Stimulated activated CD8-positive, alpha-beta memory T cell treated with anti-CD3 and anti-CD28 coated beads, Interleukin-12 subunit alpha, Interleukin-12 subunit beta, amount 100 ng/mL, for 24 hours (primary cell): ENCODE data around the gene P3H4.
A peak's percentile ranks its signal among the peaks of the same experiment; 100 is the strongest.
"Not testable (repeated sequence)": the region's sequence is repeated elsewhere in the genome, so short reads cannot be mapped to it uniquely, and the experiment has no call there.

ENCODE experiments used
- DNase-seq: peaks from one replicate; pipeline ENCODE4 v3.0.0-alpha.2; 2020; ENCODE audit errors: extremely low read depth

The P3H4 gene, protein sequence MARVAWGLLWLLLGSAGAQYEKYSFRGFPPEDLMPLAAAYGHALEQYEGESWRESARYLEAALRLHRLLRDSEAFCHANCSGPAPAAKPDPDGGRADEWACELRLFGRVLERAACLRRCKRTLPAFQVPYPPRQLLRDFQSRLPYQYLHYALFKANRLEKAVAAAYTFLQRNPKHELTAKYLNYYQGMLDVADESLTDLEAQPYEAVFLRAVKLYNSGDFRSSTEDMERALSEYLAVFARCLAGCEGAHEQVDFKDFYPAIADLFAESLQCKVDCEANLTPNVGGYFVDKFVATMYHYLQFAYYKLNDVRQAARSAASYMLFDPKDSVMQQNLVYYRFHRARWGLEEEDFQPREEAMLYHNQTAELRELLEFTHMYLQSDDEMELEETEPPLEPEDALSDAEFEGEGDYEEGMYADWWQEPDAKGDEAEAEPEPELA

DNA sequence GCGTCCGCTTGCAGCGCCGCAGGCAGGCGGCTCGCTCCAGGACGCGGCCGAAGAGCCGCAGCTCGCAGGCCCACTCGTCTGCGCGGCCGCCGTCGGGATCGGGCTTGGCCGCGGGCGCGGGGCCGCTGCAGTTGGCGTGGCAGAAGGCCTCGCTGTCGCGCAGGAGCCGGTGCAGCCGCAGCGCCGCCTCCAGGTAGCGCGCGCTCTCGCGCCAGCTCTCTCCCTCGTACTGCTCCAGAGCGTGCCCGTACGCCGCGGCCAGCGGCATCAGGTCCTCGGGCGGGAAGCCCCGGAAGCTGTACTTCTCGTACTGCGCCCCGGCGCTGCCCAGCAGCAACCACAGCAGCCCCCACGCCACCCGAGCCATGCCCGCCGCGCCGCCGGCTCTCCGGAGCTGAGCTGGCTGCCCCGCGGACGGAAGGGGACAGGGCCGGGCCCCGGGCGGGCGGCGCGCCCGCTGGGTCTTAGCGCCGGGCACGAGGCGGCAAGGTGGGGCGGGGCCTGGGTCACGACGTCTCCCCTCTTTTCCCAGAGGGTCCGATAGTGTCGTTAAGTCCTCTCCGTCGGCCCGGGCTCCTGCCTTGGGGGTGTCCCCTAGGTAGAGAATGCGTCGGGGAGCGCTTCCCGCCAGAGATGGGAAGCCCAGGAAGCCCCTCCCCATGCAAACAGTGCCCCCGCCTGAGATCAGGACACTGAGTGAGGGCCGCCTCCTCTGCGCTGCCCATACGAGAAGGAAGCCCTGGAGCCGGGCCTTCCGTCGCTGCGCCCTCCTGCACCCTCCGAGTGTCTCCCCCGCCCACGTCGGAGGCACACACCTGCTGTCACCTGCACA, at the start of gene P3H4:
Gene P3H4, minus strand, starts transcription at position 401 of the 832 bp plus-strand sequence. Its CDS starts 34 bp downstream, at position 367.
- peak; percentile 32 for DNase-seq

DNA sequence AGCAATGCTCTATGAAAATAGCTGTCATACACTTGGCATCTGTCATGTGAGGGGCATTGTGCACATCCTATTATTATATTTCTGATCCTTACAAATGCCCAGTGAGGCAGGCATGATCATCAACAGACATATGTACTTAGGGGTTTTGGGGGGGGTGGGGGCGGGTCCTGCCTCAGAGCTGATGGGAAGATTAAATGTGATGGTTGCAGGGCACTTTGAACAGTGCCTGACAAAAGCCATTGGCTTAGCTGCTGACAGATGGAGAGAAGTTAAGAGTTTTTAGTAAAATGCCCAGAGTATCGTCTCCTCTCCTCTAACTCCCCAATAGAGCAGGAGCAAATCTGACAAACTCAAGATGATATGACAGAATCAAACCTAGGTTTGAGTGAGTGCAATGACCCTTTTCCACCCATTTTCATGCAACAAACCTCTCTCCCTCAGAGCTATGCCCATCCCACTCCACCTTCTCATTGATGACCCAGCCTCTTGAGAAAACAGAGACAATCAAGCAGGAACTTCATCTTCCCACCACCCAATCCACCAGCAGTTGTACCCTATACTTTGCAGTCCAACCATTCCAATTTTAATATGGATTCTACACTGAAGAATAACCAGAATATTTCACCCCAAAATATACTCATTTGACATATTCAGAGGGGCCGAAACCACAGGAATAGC, 48.6 kb upstream of the P3H4 start:
- DNase-seq, result no peak

DNA sequence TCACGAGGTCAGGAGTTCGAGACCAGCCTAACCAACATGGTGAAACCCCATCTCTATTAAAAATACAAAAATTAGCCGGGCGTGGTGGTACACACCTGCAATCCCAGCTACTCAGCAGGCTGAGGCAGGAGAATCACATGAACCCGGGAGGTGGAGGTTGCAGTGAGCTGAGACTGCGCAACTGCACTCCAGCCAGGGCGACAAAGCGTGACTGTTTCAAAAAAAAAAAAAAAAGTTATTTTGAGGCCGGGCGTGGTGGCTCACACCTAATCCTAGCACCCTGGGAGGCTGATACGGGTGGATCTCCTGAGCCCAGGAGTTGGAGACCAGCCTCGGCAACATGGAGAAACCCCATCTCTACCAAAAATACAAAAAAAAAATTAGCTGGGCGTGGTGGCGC, 39.6 kb upstream of the P3H4 start:
- not testable (repeated sequence) for DNase-seq

DNA sequence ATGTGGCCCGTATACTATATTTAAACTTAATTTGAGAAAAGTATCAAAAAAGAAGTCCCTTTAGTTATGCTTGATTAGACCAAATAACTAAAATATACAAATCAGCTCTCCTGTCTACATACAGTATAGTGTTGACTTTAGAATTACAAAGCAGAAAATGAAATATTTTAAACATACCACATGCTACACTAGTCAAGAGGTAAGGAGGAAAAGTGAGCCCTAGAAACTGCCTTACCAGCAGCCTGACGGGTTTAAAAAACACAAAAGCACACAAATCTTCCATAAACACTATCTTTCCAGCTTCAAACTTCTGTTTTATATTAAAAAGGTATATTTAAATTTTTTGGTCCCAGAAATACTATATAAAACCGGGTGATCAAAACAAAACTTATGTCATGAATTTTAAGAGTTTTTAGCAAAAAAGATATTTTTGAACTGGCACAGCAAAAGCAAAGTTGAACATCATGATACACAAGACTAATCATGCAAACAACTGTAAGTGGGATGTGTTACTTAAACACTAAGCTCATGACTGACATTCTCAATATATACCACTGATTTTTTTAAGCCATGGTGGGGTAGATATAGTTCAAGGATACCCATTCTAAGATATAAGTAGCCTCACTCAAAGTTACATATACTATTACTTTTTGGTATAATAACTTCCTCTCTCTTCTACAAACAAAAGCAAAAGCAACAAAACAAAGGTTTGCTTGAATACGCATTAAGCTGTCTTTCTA, 37.7 kb upstream of the P3H4 start:
- DNase-seq, result no peak

DNA sequence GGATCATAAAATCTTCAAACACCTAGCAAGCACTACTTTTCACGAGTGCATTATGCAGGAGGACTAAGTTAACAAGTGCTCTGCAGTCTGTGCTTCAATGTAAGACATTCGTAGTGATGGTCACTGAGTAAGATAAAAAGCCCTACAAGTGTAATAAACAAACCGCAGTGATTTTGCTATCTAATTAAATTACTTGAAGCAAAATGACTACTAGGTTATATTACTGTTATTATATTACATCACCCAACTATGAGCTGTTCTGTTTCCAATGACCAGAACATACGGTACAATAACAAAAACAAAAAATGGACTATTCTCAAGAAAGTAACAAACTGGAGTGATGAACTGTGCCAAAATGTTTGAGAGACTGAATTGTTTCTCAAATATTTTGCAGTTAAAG, 37.0 kb upstream of the P3H4 start:
- DNase-seq, result no peak

DNA sequence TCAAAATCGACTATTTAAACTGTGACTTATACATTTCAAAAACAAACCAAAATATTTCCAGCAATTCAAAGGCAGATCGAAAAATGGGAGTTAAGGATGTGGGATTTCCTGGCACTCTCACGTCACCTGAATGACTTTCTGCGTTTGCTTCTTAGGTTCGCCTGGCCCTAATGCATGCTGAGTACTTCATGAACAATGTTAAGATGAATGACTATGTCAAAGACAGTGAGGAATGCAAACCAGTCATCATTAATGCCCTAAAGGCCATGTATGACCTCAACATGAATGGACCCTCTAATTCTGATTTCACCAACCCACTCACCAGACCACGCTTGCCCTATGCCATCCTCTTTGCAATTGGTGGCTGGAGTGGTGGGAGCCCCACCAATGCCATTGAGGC, 33.2 kb upstream of the P3H4 start:
- no peak for DNase-seq

DNA sequence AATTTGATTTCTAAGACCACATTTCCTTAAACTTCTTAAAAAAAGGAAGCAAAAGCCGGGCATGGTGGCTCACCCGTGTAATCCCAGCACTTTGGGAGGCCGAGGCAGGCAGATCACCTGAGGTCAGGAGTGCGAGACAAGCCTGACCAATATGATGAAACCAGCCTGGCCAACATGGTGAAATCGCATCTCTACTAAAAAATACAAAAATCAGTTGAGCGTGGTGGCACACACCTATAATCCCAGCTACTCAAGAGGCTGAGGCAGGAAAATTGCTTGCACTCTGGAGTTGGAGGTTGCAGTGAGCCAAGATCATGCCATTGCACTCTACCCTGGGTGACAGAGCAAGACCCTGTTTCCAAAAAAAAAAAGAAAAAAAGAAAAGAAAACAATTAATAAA, 29.0 kb upstream of the P3H4 start:
- not testable (repeated sequence) for DNase-seq

DNA sequence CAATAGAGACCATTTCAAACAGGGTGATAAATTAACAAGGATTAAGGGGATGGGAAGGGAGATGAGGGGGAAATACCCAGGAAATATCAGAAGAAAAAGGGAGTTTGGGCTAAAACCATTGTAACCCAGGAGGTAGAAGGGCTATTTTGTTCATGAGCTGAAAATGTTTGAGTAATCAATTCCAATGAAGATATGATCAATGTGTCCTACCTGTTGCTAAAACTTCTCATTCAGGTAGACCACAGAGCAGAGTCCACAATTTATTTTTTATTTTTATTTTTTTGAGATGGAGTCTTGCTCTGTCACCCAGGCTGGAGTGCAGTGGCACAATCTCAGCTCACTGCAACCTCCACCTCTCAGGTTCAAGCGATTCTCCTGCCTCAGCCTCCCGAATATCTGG, 27.7 kb upstream of the P3H4 start:
- DNase-seq, result not testable (repeated sequence)

DNA sequence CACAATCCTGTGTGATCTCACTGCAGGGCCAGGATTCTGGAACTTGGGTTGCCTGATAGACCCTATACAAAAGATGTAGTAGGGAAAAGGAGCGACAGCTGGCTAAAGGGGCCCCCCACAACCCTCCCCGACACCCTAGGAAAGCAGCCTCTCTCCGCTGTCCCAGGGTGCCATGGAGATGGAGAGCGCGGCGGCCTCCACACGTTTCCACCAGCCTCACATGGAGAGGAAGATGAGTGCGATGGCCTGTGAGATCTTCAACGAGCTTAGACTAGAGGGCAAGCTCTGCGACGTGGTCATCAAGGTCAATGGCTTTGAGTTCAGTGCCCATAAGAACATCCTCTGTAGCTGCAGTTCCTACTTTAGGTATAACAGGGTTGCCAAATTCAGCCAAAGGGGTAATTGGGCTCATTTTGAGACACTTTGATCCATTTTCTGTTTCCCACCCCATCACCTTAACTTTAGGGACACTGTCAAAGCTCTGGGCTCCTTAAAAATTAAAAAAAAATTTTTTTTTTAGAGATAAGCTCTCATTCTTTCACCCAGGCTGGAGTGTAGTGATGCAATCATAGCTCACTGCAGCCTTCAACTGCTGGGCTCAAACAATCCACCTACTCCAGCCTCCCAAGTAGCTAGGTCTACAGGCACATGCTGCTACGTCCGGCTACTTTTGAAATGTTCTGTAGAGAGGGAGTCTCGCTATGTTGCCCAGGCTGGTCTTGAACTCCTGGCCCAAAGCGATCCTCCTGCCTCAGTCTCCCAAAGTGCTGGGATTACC, 26.2 kb upstream of the P3H4 start, which contains the start of gene KLHL10:
Gene KLHL10, plus strand, starts transcription at position 65 of the 778 bp plus-strand sequence. Its CDS starts 108 bp downstream, at position 173.
- no peak for DNase-seq

DNA sequence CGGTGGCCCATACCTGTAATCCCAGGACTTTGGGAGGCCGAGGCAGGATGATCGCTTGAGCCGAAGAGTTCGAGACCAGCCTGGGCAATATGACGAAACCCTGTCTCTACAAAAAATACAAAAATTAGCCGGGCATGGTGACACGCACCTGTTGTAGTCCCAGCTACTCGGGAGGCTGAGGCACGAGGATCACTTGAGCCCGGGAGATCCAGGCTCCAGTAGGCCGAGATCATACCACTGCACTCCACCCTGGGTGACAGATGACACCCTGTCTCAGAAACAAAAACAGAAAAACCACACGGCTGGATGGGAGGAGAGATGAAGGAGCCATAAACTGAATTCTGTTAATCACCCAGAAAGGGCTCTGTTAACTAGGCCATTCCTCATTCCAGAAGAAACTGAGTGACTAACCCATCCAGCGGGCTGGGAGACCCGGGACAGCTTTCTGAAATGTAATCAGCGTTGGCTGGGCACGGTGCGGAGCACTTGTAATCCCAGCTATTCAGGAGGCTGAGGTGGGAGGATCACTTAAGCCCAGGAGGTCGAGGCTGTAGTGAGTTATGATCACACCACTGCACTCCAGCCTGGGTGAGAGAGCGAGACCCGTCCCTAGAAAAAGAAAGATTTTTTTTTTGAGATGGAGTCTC, 24.9 kb upstream of the P3H4 start:
- DNase-seq, result no peak

DNA sequence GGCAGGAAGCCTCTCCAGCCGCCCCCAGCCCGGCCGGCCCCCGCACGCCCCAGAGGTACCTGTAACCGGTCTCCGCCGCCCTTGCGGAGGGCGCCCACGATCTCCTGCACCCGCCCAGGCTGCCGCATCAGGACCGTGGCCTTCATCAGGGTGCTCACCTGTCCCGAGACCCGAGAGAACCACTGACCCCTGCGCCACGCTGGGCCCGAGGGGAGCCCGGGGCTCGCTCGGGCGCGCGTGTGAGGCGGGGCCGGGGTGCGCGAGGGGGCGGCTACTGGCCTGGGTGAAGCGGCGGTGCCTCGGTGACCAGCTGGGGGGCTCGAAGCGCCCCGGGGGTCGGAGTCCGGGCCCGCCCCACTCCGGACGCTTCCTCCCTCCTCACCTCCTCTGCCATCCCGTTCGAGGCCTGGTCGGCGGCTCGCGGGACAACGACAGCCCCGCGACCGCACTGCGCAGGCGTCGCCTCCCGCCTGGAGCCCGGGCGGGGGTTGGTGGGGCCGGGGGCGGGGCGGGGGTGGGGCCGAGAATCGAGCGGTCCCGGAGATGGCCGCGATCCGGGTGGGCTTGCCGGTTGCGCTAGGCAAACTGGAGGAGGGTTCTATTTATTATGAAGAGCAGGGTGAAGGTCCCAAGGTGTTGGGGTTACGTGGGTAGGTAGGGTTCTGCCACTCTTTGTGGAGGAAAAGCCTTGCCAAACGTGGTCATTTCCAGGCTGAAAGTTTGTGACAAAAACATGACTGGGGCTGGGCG, 24.2 kb upstream of the P3H4 start, which contains the start of gene NT5C3B:
Gene NT5C3B, minus strand, starts transcription at position 433 of the 750 bp plus-strand sequence. Its CDS starts 39 bp downstream, at position 394.
- DNase-seq, result peak; percentile 21

DNA sequence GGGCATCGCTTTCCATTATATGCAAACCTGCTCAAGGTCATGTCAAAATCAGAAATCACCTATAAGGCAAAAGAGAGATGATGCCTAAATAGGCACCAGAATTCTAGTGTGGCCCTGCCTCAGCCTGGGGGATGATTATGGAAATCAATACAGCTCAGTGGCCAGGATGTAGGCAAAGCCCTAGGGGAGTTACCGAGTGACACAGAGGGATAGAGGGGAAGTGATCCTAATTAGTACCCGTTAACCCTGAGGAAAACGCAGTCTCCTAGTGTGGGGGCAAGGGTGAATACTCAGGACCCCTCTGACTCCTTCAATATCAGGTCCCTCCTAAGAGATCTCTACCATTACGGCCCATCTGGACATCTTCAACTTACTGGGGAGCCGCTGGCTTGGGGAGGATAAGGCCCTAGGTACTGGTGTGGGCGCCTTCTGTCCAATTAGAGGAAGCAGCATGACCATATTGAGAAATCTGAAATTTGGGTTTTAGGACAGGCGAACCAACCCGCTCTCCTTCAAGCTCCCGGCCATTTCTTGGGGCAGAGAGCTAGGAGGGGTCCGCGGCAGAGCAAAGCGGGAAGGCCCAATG, 23.6 kb upstream of the P3H4 start:
- DNase-seq, result no peak

DNA sequence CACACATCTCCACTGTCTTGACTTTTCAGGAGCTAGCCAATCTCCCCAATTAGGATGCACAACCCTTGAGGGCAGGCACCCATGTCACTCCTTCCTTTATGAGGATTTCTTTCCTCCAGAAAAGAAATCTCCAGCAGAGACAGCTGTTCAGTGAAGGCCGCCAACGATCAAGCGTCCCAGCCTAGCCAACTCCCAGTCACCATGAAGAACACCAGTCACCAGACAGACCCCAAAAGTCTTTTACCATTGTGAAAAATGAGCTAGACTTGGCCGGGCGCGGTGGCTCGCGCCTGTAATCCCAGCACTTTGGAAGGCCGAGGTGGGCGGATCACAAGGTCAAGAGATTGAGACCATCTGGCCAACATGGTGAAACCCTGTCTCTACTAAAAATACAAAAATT, 18.2 kb upstream of the P3H4 start:
- not testable (repeated sequence) for DNase-seq

DNA sequence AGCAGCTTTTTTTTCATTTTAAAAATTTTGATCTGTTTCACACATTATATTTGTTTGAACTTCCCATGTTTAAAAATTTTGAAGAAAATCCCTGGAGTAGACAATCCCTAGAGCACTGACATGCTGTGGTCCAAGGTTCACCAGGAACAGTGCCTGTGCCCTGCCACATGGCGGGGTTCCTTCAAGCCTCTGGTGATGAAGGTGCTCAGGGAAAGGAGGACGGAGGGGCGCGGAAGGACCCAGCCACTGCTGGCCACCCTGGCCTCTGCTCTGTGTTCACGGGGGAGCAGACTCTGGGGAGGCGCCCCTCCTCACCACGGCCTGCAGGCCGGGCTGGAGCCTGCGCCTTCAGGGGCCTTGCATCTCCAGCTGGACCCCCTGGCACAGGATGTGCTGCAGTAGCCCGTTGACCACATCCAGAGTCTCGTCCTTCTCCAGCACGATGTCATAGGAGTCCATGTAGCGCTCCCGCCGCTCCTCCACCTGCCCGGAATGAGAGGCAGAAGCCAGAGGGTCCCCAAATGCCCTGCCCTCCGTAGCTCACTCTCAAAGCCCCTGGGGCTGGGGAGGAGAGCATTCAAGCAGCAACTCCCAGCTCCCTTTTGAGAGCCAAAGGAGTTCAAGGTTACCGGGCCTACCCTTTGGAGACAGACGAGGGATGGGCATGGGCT, 13.6 kb upstream of the P3H4 start:
- no peak for DNase-seq

DNA sequence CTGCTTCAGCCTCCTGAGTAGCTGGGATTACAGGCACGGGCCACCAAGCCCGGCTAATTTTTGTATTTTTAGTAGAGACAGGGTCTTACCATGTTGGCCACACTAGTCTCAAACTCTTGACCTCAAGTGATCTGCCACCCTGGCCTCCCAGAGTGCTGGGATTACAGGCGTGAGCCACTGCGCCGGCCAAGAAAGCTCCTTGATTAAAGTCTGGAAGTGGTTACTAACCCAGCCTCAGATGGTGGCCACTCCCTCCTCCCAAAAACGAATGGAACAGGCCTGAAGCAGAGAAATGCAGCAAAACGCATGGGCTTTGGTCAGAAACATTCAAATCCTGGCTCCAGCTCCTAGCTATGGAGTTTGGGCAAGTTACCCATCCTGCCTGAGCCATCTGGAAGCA, 12.3 kb upstream of the P3H4 start:
- DNase-seq, result no peak

DNA sequence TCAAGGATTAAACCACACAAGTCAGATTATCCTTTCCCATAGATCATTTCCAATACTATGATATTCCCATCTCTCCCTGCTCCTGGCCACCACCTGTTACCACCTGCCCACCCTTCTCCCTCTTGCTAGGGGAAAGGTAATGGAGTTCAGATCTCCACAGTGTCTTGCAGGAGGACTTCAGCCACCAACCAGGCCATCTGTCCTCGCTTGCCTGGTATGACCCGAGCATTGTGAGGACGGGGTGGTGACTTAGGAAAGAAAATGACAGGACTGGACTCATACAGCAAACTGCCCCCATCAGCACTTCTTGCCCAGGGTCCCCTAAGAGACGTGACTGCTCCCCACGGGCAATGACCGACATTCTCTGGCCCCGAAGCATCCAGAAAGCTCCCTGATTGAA, 11.8 kb upstream of the P3H4 start:
- no peak for DNase-seq

DNA sequence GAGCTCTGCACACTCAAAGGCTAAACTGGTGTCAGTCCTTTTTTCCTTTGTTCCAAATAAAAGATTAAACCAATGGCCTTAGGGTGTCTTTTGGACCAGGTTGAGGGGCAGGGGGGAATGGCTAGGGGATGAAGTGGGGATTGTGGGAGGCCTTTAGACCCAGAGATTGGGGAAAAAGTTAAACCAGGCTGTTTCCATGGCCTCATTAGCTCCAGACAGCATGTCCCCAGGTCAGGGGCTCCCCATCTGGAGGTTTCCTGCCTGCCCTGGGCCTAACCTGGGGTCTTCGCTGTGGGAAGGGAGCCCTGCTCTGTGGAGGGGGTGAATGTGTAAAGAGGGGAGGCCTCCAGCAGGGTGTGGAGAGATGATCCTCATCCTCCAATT, 11.4 kb upstream of the P3H4 start:
- no peak for DNase-seq
